LNCAP (cell line): ENCODE data around the gene KIDINS220.

Experiments used
- CTCF ChIP-seq: fragments of 450-650 bp; IDR thresholded peaks from 2 replicates; pipeline ENCODE4 v1.5.1; 2017; ENCODE audit warnings: mild to moderate bottlenecking

The KIDINS220 gene

GRCh38 chr2:8692783-8693156 is 144.6 kb downstream of the KIDINS220 start:
- no peak for TF ChIP-seq CTCF

GRCh38 chr2:8691859-8692437 is 145.5 kb downstream of the KIDINS220 start:
- TF ChIP-seq CTCF, result no peak

- TF ChIP-seq CTCF, result peak; percentile 86
Observed at GRCh38 chr2:8685697-8686358, 151.6 kb downstream of the KIDINS220 start.

- no peak for TF ChIP-seq CTCF
Observed at GRCh38 chr2:8684878-8685696, 152.3 kb downstream of the KIDINS220 start.

- no peak for TF ChIP-seq CTCF
Observed at GRCh38 chr2:8684540-8684877, 152.9 kb downstream of the KIDINS220 start.

- no peak for TF ChIP-seq CTCF
Observed at GRCh38 chr2:8682719-8683667, 154.4 kb downstream of the KIDINS220 start.
